GM12874 (cell line): ENCODE data around the gene PPP5C.

Experiments used
- CTCF ChIP-seq: IDR thresholded peaks from 2 replicates; pipeline ENCODE4 v1.5.1; 2011; ENCODE audit warnings: low read depth, mild to moderate bottlenecking, control low read depth, low read length, moderate library complexity; ENCODE audit not compliant: insufficient read depth

Gene PPP5C

GRCh38 chr19:46404055-46404752 lies 57.3 kb downstream of the PPP5C start:
- no peak for TF ChIP-seq CTCF

- TF ChIP-seq CTCF = no peak
Measured at GRCh38 chr19:46404753-46405468, 58.0 kb downstream of the PPP5C start.

GRCh38 chr19:46406976-46407375 lies 60.1 kb downstream of the PPP5C start:
- TF ChIP-seq CTCF = no peak

- TF ChIP-seq CTCF = no peak
Measured at GRCh38 chr19:46407856-46408663, 61.2 kb downstream of the PPP5C start.

- no peak for TF ChIP-seq CTCF
Measured at GRCh38 chr19:46408664-46409039, 61.8 kb downstream of the PPP5C start.

GRCh38 chr19:46409191-46409590 lies 62.3 kb downstream of the PPP5C start:
- TF ChIP-seq CTCF = no peak
